Right lobe of liver (tissue), 6 donors: ENCODE measurements around the gene ANOS1. TPM values are rescaled to one million over a fixed set of nuclear protein-coding genes. Genes with fewer than 3 reads are reported as not detected.

Experiments used
- ATAC-seq, 4 donors: fragments of 200-7000 bp; cut with Tn5 transposase; one replicate each; pipeline ENCODE4 v1.9.1; 2020; ENCODE audit warnings: mild to moderate bottlenecking in 4 of 4, moderate library complexity in 4 of 4
- DNase-seq, 3 donors: peaks; one replicate each; pipeline ENCODE4 v3.0.0-alpha.2; 2020
- H3K27ac ChIP-seq, 3 donors: fragments of 200-600 bp; one replicate each; pipeline ENCODE4 v1.8.0; 2022
- H3K27me3 ChIP-seq, 2 donors: fragments of 200-600 bp; one replicate each; pipeline ENCODE4 v1.8.0; 2022
- H3K36me3 ChIP-seq, 4 donors: fragments of 200-600 bp; sonication (generic) in 1 of 4; one replicate each; pipeline versions ENCODE4 v1.5.1 to v1.8.0; 2017 to 2022; ENCODE audit warnings: control low read depth in 1 of 4
- H3K4me1 ChIP-seq, 4 donors: fragments of 200-600 bp; sonication (generic) in 1 of 4; one replicate each; pipeline versions ENCODE4 v1.5.1 to v1.8.0; 2017 to 2022; ENCODE audit warnings: control low read depth in 1 of 4
- H3K4me3 ChIP-seq, 3 donors: fragments of 200-600 bp; one replicate each; pipeline ENCODE4 v1.8.0; 2022
- H3K9me3 ChIP-seq, 4 donors: fragments of 200-600 bp; sonication (generic) in 1 of 4; one replicate each; pipeline versions ENCODE4 v1.5.1 to v1.8.0; 2017 to 2022; ENCODE audit warnings: control low read depth in 1 of 4
- POLR2A ChIP-seq: fragments of 450-650 bp; IDR thresholded peaks from one replicate; pipeline ENCODE4 v1.6.1; 2017; ENCODE audit warnings: antibody characterized with exemption, mild to moderate bottlenecking
- WGBS: methylation state at CpG from one replicate; pipeline ENCODE4 v1.1.6; 2018; ENCODE audit warnings: low coverage, low lambda C conversion rate; ENCODE audit not compliant: insufficient coverage; ENCODE audit errors: missing lambda C conversion rate; 5-methylcytosine and 5-hydroxymethylcytosine counted together
- intact Hi-C, 2 donors: fragments of 100-400 bp; cut with DNase I; formaldehyde crosslinking; loops; one replicate each; pipeline versions ENCODE4 v1.11.2 to v1.14.1; 2022
- total RNA-seq, 6 experiments: library from RNA; depleted of rRNA in 2 of 6; stranded (reverse); fragments of >200 nt in 2 of 6; fragmentation: NEBNext Ultra II Directional in 3 of 6; extraction: Animal tissue kit (Norgen Biotek cat#: 25700) in 3 of 6; gene quantifications; one replicate each; pipeline versions ENCODE4 v1.1.0 to v1.2.4, GENCODE V29; 2016 to 2023
- TF ChIP-seq, protein P1 (sequence below), 4 donors: fragments of 200-600 bp in 3 of 4; fragments of 450-650 bp in 1 of 4; IDR thresholded peaks; one replicate each; pipeline versions ENCODE4 v1.5.1 to v1.8.0; 2016 to 2022; ENCODE audit warnings: antibody characterized with exemption in 4 of 4, mild to moderate bottlenecking in 2 of 4
- donor health status: DM: no; HTN: yes; CAD: no.
- donor health status: DM: no; HTN: no; CAD: no.
- donor health status: DM: no; HTN: no; CAD: no.
- donor health status: DM: no; HTN: yes; CAD: no.
- donor health status: DM: no; HTN: yes; CAD: no.

ANOS1 gene
- total RNA-seq, 6 experiments from 2014 or later = 0.22 to 0.81 (median 0.55) TPM

DNA sequence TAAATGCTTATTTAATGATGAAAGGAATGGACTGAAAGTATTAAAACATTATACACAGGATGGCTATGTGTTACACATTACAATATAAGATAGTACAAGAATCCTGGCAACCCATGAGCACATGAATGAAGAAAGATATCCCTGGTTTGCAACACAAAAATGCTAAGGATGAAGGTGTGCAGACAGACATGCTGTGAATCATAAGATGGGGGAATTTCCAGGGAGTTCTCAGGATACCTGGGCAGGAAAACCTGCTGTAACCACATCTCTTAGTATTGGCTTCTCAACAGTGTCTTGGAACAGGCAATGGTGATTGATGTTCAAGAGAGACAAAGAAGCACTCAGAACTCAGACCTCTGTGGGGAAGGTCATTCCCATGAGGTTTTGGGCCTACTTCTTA lies 23.9 kb upstream of the ANOS1 start:
- H3K4me3 ChIP-seq = no peak overlapping the region
- ATAC-seq (no peak), DNase-seq (no peak)
- no peaks in the 10 kb centered on the region for H3K4me1 ChIP-seq
- H3K27ac ChIP-seq = no peak overlapping the region
- no peaks in the 10 kb centered on the region for H3K9me3 ChIP-seq
- TF ChIP-seq, protein P1, sequence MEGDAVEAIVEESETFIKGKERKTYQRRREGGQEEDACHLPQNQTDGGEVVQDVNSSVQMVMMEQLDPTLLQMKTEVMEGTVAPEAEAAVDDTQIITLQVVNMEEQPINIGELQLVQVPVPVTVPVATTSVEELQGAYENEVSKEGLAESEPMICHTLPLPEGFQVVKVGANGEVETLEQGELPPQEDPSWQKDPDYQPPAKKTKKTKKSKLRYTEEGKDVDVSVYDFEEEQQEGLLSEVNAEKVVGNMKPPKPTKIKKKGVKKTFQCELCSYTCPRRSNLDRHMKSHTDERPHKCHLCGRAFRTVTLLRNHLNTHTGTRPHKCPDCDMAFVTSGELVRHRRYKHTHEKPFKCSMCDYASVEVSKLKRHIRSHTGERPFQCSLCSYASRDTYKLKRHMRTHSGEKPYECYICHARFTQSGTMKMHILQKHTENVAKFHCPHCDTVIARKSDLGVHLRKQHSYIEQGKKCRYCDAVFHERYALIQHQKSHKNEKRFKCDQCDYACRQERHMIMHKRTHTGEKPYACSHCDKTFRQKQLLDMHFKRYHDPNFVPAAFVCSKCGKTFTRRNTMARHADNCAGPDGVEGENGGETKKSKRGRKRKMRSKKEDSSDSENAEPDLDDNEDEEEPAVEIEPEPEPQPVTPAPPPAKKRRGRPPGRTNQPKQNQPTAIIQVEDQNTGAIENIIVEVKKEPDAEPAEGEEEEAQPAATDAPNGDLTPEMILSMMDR (IDR thresholded peaks at IDR 0.05) = no peak
- TF ChIP-seq POLR2A = no peak
- H3K27me3 ChIP-seq = no peaks in the 10 kb centered on the region
- intact Hi-C loops = no loop called here
- H3K36me3 ChIP-seq = no peaks in the 10 kb centered on the region

DNA sequence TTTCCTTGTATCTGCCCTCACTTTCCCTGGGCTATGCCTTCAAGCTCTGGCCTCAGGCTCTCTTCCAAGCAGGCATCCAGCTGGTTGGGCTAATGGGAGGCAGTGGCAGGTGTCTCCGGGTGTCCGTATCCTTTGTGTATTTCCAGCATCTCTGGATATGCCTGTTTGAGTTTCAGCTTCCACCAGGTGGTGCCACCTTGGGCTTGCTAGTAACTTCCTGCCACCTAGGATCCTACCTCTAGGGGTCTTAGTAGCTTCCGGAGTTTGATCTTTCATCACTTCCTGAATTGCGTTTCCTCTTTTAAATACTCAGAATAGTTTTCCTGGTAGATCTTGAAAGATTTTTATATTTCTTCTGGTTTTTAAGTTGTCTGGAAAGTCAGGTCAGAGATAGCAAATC lies 23.2 kb upstream of the ANOS1 start:
- no peaks in the 10 kb centered on the region for H3K9me3 ChIP-seq
- no peaks in the 10 kb centered on the region for H3K36me3 ChIP-seq
- DNase-seq = no peak
- no peak for ATAC-seq
- 39% methylated on average over 3 of the region's 4 CpGs for WGBS
- no peak overlapping the region for H3K4me3 ChIP-seq
- no peak overlapping the region for H3K27ac ChIP-seq
- no peaks in the 10 kb centered on the region for H3K27me3 ChIP-seq
- TF ChIP-seq, protein P1 (IDR thresholded peaks at IDR 0.05) = peak in 3 of 4 donors; percentile 13 to 22 (median 20)
- no peak for TF ChIP-seq POLR2A
- no peaks in the 10 kb centered on the region for H3K4me1 ChIP-seq
- intact Hi-C loops = no loop called here

DNA sequence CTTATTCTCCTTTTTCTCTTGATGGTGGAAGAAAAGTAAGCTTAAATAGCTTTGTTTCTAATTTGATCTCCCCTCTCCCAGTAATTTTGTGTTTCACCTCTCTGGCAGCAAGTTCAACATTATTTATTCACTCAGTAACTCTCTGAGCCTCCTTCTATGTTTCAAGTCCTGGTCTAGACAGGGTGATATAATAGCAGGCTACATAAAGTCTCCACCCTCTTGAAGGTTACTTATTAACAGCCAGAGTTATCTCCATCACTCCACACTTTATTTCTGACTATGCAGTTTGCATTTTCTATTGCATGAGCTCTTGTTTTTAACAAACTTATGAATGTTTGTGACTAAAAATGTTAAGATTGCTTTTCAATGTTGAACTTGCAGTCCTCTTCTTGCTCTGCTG lies 17.8 kb upstream of the ANOS1 start:
- DNase-seq (no peak), ATAC-seq (no peak)
- TF ChIP-seq, protein P1 (IDR thresholded peaks at IDR 0.05) = no peak
- TF ChIP-seq POLR2A = no peak
- Histone ChIP-seq H3K27ac (no peak overlapping the region), H3K27me3 (no peaks in the 10 kb centered on the region), H3K9me3 (no peaks in the 10 kb centered on the region), H3K4me1 (no peaks in the 10 kb centered on the region), H3K4me3 (no peak overlapping the region), H3K36me3 (no peaks in the 10 kb centered on the region)
- intact Hi-C loops = no loop called here

GRCh38 chrX:8748855-8749254 lies 16.9 kb upstream of the ANOS1 start:
- H3K27me3 ChIP-seq = no peaks in the 10 kb centered on the region
- no peaks in the 10 kb centered on the region for H3K9me3 ChIP-seq
- H3K4me1 ChIP-seq = no peaks in the 10 kb centered on the region
- H3K36me3 ChIP-seq = no peaks in the 10 kb centered on the region
- TF ChIP-seq, protein P1 (IDR thresholded peaks at IDR 0.05) = peak; percentile 40 to 72 (median 68)
- TF ChIP-seq POLR2A = no peak
- H3K27ac ChIP-seq = no peak overlapping the region
- H3K4me3 ChIP-seq = no peak overlapping the region
- DNase-seq (no peak), ATAC-seq (peak; percentile 57 to 74 (median 72))
- intact Hi-C loops = no loop called here
- 7% methylated on average over 6 of the region's 6 CpGs for WGBS

DNA sequence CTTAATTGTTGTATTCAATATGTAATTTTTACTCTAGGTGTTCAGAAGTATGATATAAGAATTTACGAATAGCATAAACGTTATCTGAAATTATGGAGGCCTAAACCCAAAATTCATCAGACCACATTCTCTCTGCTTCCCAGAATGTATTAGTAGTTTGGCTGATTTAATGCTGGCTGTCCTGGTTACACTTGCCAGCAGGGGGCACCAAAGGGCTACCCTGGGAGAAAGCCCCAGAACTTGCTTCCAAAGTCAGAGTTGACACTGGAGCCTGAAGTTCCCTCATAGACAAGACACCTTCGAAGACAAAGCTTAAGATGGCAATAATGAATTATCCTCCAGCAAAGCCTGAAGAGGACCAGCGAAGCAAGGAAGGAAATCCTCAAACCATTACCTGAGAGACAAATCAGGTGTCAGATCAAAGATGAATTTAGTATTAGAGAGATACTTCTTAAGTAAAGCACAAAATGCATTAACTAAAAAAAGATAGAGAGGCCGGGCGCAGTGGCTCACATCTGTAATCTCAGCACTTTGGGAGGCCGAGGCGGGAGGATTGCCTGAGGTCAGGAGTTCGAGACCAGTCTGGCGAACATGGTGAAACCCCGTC lies 11.3 kb upstream of the ANOS1 start:
- Histone ChIP-seq H3K36me3 (no peaks in the 10 kb centered on the region), H3K27ac (no peak overlapping the region), H3K4me1 (no peaks in the 10 kb centered on the region), H3K4me3 (no peak overlapping the region), H3K27me3 (no peaks in the 10 kb centered on the region), H3K9me3 (no peaks in the 10 kb centered on the region)
- WGBS = 51% methylated on average over 11 of the region's 11 CpGs
- ATAC-seq = peak; percentile 66 to 91 (median 86)
- peak; percentile 61 to 73 (median 63) for DNase-seq
- intact Hi-C loops = no loop called here
- TF ChIP-seq, protein P1 (IDR thresholded peaks at IDR 0.05) = peak; percentile 65 to 84 (median 83)
- no peak for TF ChIP-seq POLR2A
